GM21825 (cell line): ENCODE results near the gene CHRM3.
"Not testable (repeated sequence)": the region's sequence is repeated elsewhere in the genome, so short reads cannot be mapped to it uniquely, and the experiment has no call there.

Experiments used
- ATAC-seq: cut with Tn5 transposase; IDR thresholded peaks from one replicate; pipeline ENCODE4 v1.9.1; 2021; ENCODE audit warnings: mild to moderate bottlenecking, moderate library complexity; ENCODE audit not compliant: unreplicated experiment

The CHRM3 gene

DNA sequence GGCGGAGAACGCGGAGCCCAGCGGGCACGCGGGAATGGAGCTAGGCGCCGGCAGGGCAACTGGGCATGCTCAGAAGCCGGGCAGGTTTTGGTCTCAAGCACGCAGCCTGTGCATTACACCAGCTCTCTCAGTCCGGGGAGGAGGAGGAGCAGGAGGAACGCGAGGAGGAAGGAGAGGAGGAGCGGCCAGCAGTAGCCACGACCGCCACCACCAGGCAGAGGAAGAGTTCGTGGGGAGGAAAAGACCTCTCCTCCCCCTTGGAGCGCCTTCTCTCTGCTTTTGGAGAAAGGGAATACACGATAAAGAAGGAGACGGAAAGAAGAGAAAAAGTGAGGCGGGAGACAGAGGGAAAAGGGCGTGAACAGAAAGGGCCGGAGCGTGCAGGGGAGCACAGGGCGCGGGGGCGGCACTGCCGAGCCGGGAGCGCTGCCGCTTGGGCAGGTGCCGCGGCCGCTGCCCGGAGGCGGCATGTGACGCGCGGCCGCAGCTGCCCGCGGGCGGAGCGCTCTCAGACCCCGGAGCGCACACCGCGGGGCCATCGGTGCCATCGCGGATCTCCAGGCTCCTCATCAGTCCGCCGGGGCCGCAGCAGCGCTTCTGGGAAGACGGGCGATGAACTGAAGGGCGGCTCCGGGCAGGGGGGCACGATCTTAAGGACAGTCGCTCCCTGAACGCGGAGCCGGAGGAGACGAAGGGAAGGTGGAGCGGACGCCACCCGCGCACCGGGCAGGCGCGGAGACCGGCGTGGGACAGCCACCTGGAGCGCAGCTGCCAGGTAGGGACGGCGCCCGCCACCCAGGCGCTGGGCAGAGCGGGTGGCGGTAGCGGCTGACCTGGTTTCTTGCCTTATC is at the start of gene CHRM3:
Gene CHRM3, plus strand, starts transcription at position 116 of the 851 bp plus-strand sequence. CDS start 520,884 bp downstream, outside the sequence.
- ATAC-seq: no peak

DNA sequence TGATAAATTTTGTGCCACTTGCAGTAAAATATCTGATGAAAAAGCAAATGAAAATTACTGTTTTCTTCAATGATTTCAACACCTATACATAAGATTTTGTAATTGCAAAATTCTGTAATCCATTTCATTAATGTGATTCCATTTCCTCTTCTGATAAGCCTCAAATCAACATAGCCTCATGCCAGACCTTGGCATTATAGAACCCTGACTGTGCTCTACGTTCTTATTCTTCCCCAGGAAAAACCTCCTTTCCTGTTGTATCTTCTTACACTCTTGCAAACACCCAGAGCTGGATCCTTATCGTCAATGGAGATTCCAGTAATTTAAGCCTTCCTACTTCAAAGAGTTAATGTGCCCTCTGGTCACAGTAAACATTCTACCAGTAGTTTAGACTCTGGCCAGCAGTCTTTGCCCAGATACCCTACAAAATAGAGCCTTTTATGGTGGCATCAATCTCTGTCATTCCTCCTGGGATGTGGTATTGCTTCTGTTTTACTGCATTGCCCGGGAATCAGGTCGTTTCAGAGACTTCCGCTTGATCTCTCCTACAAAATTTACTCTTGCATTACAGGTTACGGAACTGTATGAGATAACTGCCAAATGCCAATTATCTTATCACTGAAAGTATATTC is 48.5 kb upstream of the CHRM3 start:
- no peak for ATAC-seq

DNA sequence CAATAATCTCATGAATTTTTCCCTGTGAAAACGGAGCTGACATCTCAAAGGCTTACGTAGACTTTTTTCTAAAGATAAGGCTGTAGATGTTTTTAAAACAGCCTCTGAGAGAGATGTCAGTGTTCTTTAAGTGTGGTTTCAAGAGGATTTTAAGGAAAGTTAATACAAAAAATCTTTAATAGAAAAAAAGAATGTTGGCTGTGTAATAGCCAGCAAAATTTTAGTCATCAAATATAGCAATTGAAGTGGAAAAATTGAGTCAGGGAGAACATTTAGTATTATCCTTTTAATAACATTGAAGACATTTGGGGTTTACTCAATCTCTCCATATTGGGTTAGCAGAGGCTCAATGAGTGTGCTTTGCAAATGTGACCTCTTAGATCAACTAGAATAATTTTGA is 38.6 kb upstream of the CHRM3 start:
- no peak for ATAC-seq

DNA sequence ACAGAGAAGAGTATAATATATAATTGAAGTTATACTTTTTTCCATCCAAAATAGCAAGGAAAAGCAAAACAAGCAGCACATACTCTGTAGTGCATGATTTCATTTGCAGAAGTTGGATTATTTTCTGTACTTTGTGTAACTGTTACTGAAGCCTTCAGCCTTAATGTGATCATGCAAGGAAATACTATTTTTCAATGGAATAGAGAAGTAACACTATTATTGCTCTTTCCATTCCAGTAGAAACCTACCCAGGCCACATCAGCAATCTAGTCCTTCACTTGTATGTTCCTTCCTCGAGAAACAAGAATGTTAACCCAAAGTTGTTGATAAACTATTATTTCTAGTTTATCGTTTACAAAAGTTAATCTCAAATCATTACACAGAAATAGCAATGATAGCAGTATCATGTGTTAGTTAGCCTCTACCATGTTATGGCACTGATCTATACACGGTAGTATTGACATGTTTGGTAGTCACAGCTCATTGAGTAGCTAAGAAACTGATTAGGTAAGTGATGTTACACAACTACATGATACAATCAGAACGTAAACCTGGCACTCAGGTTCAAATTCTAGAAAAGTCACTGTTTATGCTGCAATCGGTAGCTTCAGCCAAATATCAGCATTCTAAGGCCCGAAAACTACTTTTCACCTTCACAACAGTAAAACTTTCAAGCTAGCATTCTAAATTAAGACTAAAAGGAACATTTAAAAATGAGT is 37.6 kb upstream of the CHRM3 start:
- ATAC-seq: no peak

DNA sequence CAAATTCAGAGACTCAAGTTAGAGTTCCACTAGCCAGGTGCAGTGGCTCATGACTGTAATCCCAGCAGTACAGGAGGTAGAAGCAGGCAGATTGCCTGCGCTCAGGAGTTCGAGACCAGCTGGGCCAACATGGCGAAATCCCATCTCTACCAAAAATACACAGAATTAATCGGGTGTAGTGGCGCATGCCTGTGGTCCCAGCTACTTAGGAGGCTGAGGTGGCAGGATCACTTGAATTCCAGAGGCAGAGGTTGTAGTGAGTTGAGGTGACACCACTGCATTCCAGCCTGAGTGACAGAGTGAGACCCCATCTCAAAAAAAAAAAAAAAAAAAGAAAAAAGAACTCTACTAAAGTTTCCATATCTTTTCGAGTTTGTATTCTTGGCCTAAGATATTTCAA is 36.7 kb upstream of the CHRM3 start:
- ATAC-seq: no peak

DNA sequence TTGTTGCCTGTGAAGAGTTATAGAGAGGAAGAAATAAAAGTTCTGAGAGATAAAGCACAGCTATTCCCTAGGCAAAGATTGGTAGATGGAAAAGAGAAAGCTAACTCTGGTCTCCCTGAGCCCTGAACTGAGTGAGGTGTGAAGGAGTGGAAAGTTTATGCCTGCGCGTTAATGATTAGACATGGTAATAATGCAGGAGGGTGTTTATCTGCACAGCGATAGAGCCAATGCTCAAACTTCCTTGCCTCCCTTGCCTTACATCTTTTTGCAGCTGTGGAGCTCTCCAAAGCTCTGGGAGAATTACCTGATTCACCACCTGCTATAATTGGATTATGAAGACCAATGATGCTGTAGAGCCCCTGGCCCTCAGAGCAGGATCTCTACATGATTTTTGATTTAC is 32.8 kb upstream of the CHRM3 start:
- ATAC-seq: no peak

DNA sequence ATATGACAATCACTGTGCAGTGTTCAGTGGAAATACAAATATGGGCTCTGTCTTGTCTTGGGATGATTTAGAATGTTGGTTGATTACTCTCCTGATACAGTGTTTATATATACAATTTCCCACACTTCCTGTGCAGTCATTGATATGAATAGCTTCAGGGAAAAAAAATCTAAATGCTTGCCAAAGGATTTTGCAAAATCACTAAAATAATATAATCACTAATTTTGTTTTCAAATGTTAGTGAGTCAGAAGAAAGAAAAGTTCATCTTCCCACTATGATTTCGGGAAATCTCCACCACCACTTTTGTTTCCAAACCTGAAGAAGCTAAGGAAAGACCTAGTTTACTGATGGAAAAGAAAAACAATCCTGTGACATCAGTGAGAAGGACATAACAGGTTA is 32.1 kb upstream of the CHRM3 start:
- ATAC-seq: no peak

DNA sequence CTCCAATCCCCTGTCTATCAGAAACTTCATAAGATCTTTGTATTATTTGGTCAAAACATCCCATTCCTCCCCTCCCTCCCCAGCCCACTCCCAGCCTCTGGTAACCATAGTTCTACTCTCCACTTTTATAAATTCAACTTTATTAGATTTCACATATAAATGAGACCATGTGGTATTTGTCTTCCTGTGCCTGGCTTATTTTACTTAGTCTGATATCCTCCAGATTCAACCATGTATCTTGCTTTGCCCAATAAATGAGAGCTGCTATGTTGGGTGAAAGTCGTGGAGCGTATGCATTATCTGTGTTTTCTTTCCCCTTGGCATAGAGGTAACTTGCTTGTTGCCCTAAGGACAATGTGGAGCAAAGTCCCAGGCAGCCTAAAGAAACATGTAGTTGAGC is 28.5 kb upstream of the CHRM3 start:
- ATAC-seq: no peak

DNA sequence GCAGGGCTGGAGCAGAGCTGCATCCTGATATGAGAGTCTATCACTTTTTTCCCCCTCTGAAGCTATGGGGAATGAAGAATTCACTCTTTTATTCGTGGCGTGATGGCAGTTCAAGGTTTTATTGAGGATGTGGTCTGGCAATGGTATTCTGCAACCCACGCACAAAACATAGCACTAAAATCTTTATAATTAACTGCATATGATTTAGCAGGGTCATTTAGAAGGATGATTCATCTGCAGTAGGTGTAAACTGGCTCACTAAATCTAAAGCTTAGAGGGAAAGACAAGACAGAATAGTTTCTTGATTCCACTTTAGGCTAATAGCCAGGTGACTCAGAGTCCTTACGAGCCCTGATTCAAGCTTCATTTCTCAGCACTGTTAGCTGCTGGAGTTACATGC is 25.0 kb upstream of the CHRM3 start:
- no peak for ATAC-seq

DNA sequence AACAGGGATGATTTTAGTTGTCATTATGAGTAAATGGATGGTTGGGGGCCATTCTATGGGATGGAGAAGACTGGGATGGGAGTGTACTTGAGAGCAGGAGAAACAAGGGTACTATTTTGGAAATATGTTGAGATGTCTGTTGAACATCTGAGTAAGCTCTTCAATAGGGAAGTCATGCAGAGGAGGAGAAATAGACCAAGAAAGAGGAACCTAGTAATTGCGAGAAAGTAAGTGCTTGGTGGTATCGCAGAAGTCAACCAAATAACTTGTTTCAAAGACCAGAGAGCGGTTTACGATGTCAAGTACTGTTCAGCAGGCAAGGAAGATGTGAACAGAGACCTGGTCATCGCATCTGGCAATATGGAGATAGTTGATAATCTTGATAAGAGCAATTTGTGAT is 22.4 kb upstream of the CHRM3 start:
- ATAC-seq: no peak

DNA sequence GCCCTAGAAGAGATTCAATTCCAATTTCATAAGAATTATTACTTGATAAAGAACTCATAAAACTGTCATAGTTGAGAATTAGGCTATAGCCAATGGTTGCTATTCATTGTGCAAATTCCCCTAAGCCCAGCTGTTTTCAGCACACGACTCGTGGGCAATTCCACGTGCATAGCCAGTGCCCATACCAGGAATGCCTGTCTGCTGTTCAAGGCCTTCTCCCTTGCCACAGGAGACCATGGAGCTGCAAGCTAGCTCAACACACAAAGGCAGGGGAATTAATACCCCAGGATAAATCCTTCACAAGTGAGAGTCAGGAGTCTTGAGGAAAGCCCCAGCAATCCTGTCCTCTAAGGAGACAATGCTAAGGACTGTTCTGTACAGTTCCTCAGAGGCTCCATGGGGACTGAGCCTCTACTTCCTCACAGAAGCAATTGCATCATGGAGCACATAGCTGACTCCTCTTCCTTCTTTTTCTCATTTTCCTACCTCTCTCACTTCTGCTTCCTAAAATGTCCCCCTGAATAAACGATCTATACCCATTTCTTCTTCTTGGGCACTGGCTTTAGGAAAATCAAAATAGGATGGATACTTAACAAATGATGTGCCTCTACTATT is 19.1 kb upstream of the CHRM3 start:
- no peak for ATAC-seq

DNA sequence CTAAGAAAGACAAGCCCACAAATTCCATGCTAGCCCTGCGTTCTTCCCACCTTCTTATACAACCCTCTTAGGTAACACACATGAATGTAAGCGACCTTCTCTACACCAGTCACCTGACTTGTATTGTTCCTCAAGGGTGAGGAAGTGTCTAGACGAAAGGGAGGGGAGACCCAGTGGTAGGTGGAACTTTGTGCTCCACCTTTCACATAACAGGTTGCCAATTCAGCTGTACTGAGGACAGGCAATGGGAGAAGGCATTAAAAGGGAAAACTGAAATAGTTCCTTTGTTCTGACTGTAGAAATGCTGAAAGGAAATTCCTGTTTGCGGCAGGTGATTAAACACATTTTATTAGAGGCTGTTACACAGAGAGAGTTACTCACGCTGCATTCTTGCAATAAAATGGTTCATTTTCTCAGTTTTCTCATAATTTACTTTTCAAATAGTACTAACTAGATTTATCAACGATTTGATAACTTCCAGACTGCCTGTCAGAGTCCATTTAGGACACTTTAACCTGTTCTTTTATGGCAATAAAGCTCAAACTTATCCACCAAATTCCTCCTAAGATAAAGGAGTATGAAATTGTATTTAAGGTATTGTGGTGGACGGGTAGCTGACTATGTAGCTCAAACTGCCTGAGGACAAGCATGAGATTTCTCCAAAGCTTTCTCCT is 17.8 kb upstream of the CHRM3 start:
- ATAC-seq: no peak

DNA sequence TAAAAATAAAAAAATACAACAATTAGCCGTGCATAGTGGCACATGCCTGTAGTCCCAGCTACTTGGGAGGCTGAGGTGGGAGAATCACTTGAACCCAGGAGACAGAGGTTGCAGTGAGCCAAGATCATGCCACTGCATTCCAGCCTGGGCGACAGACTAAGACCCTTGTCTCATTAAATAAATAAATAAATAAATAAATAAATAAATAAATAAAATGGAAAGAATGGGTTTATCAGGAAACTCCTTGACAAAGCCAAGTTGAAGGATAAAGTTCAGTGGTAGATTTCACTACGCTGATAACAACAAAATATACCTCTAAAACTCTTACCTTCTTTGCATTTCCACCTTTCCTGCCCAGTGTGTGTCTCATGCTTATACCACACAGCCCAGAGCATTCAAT is 15.5 kb upstream of the CHRM3 start:
- ATAC-seq: not testable (repeated sequence)

DNA sequence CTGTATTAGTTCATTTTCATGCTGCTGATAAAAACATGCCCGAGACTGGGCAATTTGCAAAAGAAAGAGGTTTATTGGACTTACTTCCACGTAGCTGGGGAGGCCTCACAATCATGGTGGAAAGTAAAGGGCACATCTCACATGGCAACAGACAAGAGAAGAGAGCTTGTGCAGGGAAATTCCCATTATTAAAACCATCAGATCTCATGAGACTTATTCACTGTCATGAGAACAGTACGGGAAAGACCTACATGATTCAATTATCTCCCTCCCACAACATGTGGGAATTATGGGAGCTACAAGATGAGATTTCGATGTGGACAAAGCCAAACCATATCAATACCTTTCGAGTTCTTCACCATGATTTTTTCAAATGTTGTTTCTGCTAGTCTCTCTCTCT is 3.7 kb upstream of the CHRM3 start:
- ATAC-seq: no peak

DNA sequence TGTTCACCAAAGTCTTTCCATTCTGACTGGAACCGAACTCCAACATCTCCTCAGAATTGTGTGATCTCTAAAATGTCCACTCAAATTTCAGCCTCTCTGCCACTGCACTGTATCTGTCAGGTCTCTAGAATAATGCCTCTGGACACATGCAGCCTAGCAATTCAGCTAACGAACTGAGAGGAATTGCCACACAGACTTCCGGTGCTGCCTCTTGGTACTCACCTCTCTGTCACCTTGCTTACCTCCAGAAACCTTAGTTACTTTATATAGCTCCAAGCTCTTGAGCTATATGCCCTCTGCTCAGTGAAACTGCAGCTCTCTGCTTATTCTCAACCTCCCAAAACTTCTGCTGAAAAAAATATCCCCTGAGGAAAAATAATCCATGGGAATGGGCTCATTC is 2.7 kb upstream of the CHRM3 start:
- no peak for ATAC-seq

DNA sequence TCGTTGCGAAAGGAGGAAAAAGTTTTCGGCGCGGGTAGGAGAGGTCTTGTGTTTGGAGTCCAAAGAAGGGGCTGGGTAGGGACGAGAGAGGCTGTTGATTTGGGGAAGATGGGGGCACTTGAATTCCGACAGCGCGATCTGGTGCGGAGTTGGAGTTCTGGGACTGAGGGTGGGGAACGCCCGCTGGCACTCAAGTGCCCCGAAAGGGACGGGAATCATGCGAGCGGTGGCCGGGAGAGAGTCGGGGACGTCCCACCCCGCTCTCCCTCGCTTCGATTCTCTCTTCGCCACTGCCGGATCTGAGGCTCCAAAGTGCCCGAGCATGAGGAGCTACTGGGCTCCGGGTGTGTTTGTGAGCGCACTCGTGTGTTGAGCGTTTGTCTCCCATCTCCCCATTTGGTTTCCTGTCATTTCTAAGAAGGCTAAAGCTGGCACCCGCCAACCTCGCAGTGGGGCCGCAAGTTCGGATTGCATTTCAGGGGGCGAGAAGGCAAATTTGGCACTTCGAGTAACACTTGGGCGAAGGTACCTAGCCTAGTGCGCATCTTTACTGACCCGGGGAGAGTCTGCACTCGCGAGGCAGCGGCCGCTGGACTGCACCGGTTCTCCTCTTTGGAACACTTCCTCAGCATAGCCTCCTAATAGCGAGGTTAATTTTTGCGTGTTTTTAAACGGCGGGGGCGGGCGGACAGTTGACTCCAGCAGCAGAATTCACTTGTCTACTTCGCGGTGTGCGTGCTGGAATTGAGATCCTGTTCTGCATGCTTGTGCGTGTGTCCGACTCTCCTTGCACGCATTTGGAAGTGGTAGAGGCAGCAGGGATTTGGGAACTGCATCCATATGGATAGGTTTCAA is 1.2 kb downstream of the CHRM3 start:
- ATAC-seq: no peak

DNA sequence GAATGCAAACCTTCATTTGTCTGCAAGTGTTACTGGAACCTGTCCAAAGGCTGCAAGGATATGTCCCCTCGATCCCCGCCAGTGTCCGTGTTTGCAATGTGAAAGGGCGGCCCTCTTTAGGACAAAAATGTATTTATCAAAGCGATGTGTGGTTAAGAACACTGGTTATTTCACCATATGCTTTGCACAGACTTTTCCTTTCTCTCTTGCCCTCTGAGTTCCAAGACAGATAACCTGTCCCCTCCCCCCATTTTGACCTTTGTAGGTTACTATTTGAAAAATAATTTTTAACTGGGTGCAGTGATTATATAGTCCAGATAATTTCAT is 1.8 kb downstream of the CHRM3 start:
- no peak for ATAC-seq

DNA sequence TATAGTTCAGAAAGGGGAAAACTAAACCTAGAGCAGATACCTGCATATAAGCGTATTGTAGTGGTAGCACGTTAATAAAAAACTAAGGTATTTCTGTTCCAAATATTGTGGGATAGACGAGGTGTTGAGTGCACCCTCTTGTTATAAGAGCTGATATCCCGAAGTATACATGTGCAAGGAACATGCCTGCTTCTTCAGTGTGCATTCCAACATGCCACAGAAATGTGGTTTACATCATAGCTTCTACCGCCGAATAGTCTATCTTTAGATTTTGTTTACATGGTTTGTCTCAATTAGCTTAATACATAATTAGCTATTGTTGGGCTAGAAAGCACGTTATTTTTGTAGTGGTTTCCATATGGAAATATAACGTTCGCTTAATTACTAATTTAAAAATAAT is 2.2 kb downstream of the CHRM3 start:
- ATAC-seq: no peak

DNA sequence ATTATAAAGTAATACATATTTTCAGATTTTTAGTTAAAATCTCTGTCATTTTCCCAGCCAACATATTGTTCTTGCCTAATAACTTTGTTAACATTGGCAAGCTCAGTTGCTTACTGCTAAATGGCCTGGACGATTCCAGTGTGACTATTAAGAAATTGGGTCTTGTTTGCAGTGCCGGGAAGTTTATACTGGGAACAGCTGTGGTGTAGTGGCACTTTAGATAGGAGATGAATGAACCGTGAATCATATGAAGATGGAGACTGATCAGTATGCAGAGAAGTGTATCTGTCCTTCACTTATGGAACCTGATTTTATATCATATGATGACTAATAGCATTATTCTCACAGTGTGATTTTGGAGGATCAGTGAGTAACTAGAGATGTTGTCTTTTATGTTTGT is 3.3 kb downstream of the CHRM3 start:
- no peak for ATAC-seq

DNA sequence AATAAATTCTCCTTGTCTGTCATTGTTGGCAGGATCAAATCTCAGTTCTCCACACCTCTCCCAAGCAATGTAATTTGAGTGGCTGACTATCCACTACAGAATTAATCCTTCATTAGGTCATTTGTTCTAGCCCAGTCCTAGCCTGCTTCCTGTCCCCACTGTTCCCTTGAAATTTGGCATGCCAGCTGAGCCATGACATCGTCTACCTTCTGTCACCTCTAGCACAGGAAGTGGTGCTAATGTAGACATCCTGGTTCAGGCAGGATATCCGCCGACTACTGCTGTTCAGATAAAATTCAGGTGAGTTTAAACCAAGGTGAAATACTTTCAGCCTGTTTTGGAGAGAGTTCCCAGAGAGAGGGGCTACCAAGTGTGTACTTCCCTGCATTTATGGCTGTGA is 5.9 kb downstream of the CHRM3 start:
- no peak for ATAC-seq
